Immature natural killer cell (primary cell): Measurements from ENCODE around the gene ADAMTS15. TPM values are rescaled to one million over a fixed set of nuclear protein-coding genes. Genes with fewer than 3 reads are reported as not detected.

Experiments
- DNase-seq, 3 donors: peaks; one replicate each; pipeline ENCODE4 v3.0.0; 2022; ENCODE audit warnings: mixed read lengths in 1 of 3
- H3K27ac Mint-ChIP-seq, 6 donors: one replicate each; pipeline ENCODE4 v1.8.0; 2020; ENCODE audit warnings: mixed read lengths in 6 of 6, mild to moderate bottlenecking in 5 of 6, inconsistent platforms in 4 of 6, moderate library complexity in 3 of 6
- H3K27me3 Mint-ChIP-seq, 3 donors: one replicate each; pipeline ENCODE4 v1.8.0; 2020 to 2021; ENCODE audit warnings: low read depth in 3 of 3, mild to moderate bottlenecking in 3 of 3, mixed read lengths in 3 of 3, moderate library complexity in 3 of 3, inconsistent platforms in 1 of 3
- H3K36me3 Mint-ChIP-seq, 3 donors: one replicate each; pipeline ENCODE4 v1.8.0; 2020; ENCODE audit warnings: mixed read lengths in 3 of 3, inconsistent platforms in 2 of 3, mild to moderate bottlenecking in 2 of 3
- H3K4me1 Mint-ChIP-seq, 2 donors: one replicate each; pipeline ENCODE4 v1.8.0; 2020; ENCODE audit warnings: inconsistent platforms in 2 of 2, mild to moderate bottlenecking in 2 of 2, mixed read lengths in 2 of 2, moderate library complexity in 1 of 2
- H3K4me3 Mint-ChIP-seq, 5 donors: one replicate each; pipeline ENCODE4 v1.8.0; 2020; ENCODE audit warnings: mild to moderate bottlenecking in 5 of 5, mixed read lengths in 5 of 5, inconsistent platforms in 3 of 5, moderate library complexity in 3 of 5
- H3K9me3 Mint-ChIP-seq, 6 donors: one replicate each; pipeline ENCODE4 v1.8.0; 2020; ENCODE audit warnings: mild to moderate bottlenecking in 6 of 6, mixed read lengths in 6 of 6, inconsistent platforms in 4 of 6, moderate library complexity in 3 of 6
- polyA plus RNA-seq, 3 donors: library from polyadenylated mRNA; unstranded; fragments of 300-500 nt; fragmentation: Illumina TruSeq; gene quantifications; one replicate each; pipeline ENCODE4 v1.2.3, GENCODE V29; 2021

ADAMTS15 gene
- polyA plus RNA-seq, 3 donors from 2014 or later: not detected

DNA sequence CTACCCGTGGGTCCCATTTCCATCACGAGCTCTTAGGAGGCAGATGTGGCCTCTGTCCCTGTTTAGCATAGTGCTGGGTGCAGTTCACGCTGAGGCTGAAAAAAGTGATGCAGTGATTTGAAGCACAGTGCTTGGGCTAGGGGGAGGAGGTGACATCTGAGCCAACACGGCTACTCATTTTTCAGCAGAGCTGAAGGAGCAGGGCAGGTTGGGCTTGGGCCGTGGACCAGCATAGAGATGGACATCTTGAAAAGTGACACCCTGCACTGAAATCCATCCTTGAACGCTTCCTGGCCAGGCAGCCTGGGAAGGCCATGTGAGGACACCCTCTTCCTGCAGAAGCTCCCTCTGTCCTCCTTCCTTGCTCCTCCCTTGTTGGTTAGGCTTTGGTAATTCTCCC, 66.4 kb downstream of the ADAMTS15 start:
- no peaks in the 10 kb centered on the region for H3K4me1 Mint-ChIP-seq
- H3K27ac Mint-ChIP-seq: no peak overlapping the region
- H3K9me3 Mint-ChIP-seq: peaks cover 0 to 1% (median 0%) of the 10 kb centered on the region in 6 donors
- DNase-seq: no peak
- H3K27me3 Mint-ChIP-seq: peaks cover 0 to 5% (median 4%) of the 10 kb centered on the region in 3 donors
- no peaks in the 10 kb centered on the region for H3K36me3 Mint-ChIP-seq
- H3K4me3 Mint-ChIP-seq: no peak overlapping the region

DNA sequence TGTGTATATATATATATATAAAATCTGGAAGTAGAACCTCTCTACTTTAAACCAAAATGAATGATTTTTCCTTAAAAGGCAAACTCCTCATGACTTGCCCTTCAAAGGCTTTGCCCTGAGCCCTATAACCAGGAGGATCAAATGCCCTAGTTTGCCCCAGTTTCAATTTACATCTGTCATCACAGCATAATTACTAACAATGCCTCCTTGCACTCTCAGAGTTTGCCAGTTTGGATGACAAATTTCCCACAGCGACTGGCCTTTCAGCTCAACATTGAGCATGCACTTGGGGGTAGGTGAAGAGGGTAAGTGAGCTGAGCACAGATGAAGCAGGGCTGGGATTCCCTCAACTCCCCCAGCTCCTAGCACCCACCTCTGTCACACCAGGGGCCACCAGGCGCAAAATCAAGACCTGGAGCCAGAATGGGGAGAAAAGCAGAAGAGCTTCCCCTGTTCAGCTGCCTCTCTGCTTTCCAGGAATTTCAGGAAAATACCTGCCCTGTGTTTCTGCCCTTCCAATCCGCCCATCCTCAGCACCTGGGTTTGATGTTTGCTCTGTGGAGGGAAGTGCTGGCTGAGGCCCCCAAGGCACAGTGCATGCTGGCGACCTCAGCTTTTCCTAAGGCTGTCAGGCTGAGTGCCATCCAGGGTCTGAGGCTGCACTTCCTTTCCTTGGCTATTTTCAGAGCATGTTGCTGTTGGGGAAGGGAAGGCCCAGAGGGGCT, 67.5 kb downstream of the ADAMTS15 start:
- Mint-ChIP-seq H3K27me3 (peaks cover 0 to 5% (median 4%) of the 10 kb centered on the region in 3 donors), H3K9me3 (peaks cover 0 to 1% (median 0%) of the 10 kb centered on the region in 6 donors), H3K4me3 (no peak overlapping the region), H3K27ac (no peak overlapping the region), H3K4me1 (no peaks in the 10 kb centered on the region), H3K36me3 (no peaks in the 10 kb centered on the region)
- DNase-seq: no peak

DNA sequence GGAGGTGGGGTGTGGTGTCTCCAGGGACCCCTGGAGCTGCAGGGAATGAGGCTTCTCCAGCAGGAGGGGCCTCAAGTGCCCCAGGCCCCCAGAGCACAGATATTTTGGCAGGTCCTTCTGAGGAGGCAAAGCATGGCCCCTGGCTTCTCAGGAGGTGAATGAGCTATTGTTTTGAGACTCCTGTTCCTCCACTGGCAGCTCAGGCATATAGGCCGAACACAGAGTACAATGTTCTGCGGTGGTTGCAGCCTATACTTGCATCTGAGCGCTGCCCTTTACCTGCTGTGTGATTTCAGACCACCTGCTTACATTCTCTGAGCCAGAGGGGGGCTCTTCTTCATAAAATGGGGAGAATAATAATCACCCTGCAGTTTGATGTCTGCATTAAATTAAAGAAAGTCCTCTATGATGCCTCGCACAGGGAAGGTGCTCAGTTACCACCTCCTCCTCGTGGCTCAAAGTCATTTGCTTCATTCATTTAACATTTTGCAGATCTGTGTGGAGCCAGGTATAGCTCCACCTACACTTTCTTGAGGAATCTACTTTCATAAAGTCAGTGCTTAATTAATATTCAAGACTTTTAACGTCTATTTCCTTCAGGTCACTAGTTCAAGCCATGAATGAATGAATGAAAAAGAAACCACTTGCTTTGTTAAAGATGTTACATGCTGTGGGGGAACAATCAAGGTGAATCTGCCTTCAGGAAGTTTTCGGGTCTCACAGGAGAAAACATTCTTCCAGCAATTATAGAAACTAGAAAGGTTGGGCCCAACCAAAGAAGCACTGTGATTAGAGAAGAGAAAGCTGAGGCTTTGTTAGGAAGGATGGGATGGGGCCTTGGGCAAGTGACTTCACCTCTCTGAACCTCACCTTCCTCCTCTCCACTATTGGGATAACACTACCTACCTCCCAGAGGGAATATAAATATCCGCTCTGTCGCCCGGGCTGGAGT, 68.4 kb downstream of the ADAMTS15 start:
- H3K36me3 Mint-ChIP-seq: no peaks in the 10 kb centered on the region
- DNase-seq: no peak
- H3K4me3 Mint-ChIP-seq: no peak overlapping the region
- peaks cover 0 to 6% (median 2%) of the 10 kb centered on the region in 3 donors for H3K27me3 Mint-ChIP-seq
- H3K4me1 Mint-ChIP-seq: no peaks in the 10 kb centered on the region
- peaks cover 0 to 1% (median 0%) of the 10 kb centered on the region in 6 donors for H3K9me3 Mint-ChIP-seq
- no peak overlapping the region for H3K27ac Mint-ChIP-seq

DNA sequence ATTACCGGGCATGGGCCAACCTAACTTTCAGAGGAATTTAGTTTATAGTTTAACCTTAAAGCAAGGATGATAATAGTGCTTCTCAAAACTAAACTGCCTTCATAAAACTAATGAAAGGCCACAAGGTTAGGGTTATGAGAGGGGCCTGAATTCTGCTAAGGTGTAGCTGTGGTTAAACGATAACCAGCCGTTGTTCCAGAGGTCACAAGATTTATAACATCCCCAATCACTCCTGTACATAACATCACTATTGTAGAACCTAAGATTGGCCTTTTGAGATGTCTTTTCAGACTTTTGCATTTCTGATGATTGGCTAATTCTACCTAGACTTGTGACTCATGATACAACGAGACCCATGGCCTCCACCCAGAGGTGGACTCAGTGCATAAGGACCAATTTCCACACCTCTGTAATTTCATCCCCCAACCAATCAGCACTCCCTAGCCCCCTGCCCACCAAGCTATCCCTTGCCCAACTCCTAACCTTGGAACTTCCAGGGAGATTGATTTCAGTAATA, 69.8 kb downstream of the ADAMTS15 start:
- Mint-ChIP-seq H3K27ac (no peak overlapping the region), H3K27me3 (peaks cover 0 to 8% (median 1%) of the 10 kb centered on the region in 3 donors), H3K36me3 (no peaks in the 10 kb centered on the region), H3K4me3 (no peak overlapping the region), H3K9me3 (peaks cover 0 to 1% (median 0%) of the 10 kb centered on the region in 6 donors), H3K4me1 (no peaks in the 10 kb centered on the region)
- no peak for DNase-seq

DNA sequence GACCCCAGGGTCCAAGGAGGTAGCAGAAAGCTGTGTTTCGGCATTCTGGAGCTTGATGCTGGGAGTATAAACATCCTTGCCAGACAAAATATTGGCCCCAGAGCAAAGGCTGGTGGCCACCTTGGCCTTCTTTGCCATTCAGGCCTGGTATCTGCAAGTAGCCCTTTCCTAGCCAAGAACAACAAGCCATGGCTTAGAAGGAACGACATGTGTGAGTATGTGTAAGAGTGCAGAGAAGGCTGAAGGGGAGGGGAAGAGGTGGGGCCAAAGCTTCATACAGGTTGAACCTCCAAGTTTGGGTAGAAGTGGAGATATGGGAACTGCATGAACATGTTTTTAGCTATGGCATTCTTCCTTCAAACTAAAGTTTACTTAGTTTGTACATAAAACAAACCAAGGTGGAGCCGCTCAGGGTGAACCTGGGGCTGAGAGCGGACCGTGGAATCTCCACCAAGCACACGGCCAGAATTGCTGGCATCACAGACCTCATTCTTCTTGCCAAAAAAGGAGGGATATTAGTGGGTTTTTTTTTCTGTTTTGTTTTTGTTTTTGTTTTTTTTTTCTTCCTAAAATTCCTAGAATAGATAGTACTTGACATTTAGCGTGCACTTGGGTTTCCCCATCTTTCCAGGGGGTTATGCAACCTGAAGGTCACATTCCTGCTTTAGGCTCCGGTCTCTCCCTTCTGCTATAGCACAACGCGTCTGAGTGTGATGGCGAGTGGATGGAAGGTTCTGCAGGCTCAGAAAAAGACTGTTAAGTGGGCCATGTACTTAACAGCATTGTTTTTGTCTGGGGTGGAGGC, 70.9 kb downstream of the ADAMTS15 start:
- DNase-seq: no peak
- Mint-ChIP-seq H3K9me3 (peaks cover 0 to 1% (median 0%) of the 10 kb centered on the region in 6 donors), H3K27me3 (peaks cover 1 to 6% (median 2%) of the 10 kb centered on the region in 3 donors), H3K36me3 (no peaks in the 10 kb centered on the region), H3K4me3 (no peak overlapping the region), H3K4me1 (no peaks in the 10 kb centered on the region), H3K27ac (no peak overlapping the region)

DNA sequence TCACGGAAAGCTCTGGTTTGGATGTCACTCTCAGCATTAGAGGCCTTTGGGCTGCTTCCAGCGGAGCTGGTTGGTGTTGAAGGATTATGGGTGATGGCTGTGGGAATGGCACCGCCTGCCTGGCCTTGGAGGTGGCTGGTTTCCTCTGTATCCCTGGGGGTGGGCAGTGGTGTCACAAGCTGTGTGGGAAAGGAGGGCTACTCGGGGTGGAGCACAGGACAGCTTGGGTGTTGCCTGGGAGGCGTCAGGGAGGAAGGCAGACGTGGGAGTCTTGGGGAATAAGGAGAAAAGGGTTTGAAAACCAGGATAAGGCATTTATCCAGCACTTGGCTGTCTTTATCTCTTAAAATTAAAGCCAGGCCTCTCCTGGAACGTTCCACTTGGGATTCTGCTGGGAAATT, 71.8 kb downstream of the ADAMTS15 start:
- Mint-ChIP-seq H3K4me1 (no peaks in the 10 kb centered on the region), H3K9me3 (peaks cover 0 to 1% (median 0%) of the 10 kb centered on the region in 6 donors), H3K36me3 (no peaks in the 10 kb centered on the region), H3K27me3 (peaks cover 1 to 6% (median 2%) of the 10 kb centered on the region in 3 donors), H3K27ac (no peak overlapping the region), H3K4me3 (no peak overlapping the region)
- no peak for DNase-seq

DNA sequence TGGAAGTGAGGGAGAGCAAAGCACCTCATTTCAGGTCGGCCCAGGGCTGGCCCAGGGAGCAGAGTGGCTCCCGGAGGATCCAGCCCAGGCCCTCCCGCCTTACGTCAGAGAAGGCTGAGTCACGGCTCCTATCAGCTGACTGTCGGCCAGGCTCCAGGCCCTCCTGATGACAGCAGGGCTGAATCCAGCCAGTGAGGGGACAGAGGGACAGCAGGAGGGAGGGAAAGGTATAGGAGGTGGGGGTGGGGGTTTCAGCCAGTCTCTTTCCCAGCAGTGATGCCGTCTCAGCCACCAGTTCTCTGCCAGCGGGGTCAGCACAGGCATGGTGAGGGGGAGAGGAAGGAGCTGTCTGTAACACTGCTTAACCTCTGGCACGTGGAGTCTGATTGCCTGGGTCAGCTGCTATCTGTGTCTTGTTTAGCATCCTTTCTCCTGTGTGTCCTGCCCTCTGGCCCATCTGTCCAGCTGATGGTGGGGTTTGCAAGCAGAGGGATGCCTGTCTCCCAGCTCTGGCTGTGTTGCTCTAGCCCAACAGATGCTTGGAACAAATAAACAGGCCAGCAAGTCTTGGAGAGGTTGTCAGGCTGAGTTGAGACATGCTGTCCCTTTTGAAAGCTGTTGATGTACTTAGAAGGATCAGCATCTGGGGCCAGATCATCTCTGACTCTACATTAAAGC, 74.0 kb downstream of the ADAMTS15 start:
- peaks cover 0 to 1% (median 0%) of the 10 kb centered on the region in 6 donors for H3K9me3 Mint-ChIP-seq
- H3K27ac Mint-ChIP-seq: no peak overlapping the region
- no peak overlapping the region for H3K4me3 Mint-ChIP-seq
- no peak for DNase-seq
- H3K27me3 Mint-ChIP-seq: peaks cover 2 to 4% (median 3%) of the 10 kb centered on the region in 3 donors
- H3K36me3 Mint-ChIP-seq: no peaks in the 10 kb centered on the region
- H3K4me1 Mint-ChIP-seq: no peaks in the 10 kb centered on the region

DNA sequence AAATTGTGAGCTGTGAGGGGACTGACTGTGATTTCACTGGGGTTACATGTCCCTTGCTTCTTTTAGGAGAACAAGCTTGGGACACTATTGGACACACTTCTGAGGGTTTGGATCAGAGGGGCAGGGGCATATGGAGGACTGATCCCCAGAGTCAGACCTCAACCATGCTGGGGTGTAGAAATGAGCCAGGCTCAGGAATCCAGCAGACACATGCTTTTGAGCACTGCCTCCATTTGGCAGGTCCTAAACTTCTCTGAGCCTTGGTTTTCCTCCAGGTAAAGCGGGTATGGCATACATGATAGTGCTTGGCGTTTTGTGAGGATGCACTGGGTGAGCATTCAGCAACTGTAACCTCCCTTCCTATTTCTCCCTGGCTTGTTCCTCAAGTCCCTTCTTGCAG, 74.7 kb downstream of the ADAMTS15 start:
- Mint-ChIP-seq H3K27ac (no peak overlapping the region), H3K4me1 (no peaks in the 10 kb centered on the region), H3K4me3 (no peak overlapping the region), H3K27me3 (peaks cover 3 to 6% (median 4%) of the 10 kb centered on the region in 3 donors), H3K36me3 (no peaks in the 10 kb centered on the region), H3K9me3 (peaks cover 0 to 1% (median 0%) of the 10 kb centered on the region in 6 donors)
- DNase-seq: no peak

DNA sequence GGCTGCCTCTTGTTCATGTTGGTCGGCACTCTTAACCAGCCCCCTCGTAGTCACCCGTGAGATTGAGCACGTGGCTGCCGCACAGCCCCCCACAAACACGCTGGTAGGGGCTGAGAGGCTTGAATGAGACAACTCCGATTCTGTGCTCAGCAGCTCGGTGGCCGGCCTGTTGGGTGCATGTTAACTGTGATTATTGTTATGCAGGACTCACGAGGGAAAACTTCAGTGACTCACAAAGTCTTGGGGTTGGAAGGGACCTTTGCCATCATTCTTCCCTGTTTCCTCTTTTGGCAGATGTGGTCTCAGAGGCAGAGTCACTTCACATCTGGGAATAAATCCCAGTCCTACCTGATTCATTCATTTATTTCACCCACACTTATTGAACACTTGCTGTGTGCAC, 75.2 kb downstream of the ADAMTS15 start:
- Mint-ChIP-seq H3K9me3 (no peaks in the 10 kb centered on the region), H3K27ac (no peak overlapping the region), H3K27me3 (peaks cover 3 to 8% (median 4%) of the 10 kb centered on the region in 3 donors), H3K4me1 (no peaks in the 10 kb centered on the region), H3K4me3 (no peak overlapping the region), H3K36me3 (no peaks in the 10 kb centered on the region)
- no peak for DNase-seq

DNA sequence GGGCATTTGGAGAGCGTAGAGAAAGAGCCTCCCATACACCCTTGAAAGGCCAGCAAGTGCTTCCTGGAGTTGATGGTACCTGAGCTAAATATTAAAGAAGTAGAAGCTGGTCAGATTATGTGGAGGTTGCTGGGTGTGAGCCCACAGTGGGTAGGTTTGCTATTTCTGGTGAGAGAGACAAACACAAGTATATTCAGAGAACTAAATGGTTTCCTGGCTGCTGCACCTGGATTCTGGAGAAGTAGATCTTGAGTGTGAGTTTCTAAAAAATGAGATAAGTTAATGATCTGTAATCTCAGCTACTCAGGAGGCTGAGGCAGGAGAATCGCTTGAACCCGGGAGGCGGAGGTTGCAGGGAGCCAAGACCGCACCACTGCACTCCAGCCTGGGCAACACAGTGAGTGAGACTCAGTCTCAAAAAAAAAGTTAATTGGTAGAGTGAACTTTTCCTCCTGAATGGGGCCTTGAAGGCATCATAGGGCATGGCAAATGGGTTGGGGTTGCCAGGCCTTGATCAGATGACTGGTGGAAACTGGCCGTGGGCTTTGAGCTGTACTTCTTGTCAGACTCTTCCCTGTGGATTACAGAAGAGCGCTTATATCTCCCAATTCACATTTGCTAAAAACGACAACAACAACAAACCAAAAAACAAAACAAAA, 75.8 kb downstream of the ADAMTS15 start:
- H3K27me3 Mint-ChIP-seq: peaks cover 3 to 8% (median 4%) of the 10 kb centered on the region in 3 donors

DNA sequence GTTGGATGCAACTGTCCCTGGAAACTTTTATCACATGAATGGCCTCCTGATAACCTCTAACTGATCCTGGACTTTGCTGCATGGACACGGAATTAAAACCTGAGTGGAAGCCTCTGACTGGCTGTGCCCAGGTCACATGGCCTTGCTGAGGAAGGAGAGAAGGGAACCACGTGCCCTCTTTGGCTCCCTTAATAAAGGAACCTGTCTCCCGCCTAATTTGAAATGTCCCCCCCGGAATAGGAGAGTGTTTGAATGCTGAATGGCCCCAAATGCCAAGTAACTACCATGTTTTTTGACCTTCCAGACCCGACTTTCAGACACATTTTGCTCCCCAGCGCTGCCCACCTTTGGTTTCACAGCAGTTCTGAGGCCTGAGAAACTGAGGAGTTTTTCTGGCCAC, 76.9 kb downstream of the ADAMTS15 start:
- no peak for DNase-seq
- Mint-ChIP-seq H3K4me3 (no peak overlapping the region), H3K4me1 (no peaks in the 10 kb centered on the region), H3K36me3 (no peaks in the 10 kb centered on the region), H3K27ac (no peak overlapping the region), H3K27me3 (peaks cover 3 to 8% (median 5%) of the 10 kb centered on the region in 3 donors), H3K9me3 (no peaks in the 10 kb centered on the region)

More for the DNA sequence above, 75.8 kb downstream of the ADAMTS15 start:
- DNase-seq: no peak
- Mint-ChIP-seq H3K4me3 (no peak overlapping the region), H3K36me3 (no peaks in the 10 kb centered on the region), H3K4me1 (no peaks in the 10 kb centered on the region), H3K27ac (no peak overlapping the region), H3K9me3 (no peaks in the 10 kb centered on the region)
